Measurements from ENCODE around the gene CABLES2.

The CABLES2 gene

GRCh38 chr20:62422636-62423325 is 15.7 kb upstream of the CABLES2 start:
- TF ChIP-seq, protein P1, sequence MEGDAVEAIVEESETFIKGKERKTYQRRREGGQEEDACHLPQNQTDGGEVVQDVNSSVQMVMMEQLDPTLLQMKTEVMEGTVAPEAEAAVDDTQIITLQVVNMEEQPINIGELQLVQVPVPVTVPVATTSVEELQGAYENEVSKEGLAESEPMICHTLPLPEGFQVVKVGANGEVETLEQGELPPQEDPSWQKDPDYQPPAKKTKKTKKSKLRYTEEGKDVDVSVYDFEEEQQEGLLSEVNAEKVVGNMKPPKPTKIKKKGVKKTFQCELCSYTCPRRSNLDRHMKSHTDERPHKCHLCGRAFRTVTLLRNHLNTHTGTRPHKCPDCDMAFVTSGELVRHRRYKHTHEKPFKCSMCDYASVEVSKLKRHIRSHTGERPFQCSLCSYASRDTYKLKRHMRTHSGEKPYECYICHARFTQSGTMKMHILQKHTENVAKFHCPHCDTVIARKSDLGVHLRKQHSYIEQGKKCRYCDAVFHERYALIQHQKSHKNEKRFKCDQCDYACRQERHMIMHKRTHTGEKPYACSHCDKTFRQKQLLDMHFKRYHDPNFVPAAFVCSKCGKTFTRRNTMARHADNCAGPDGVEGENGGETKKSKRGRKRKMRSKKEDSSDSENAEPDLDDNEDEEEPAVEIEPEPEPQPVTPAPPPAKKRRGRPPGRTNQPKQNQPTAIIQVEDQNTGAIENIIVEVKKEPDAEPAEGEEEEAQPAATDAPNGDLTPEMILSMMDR (IDR thresholded peaks at IDR 0.05; ENCODE audit: control insufficient read depth, extremely low read depth, insufficient read depth), result no peak
- no peak for DNase-seq (ENCODE audit: low read depth)
- no peak overlapping the region for H3K4me3 ChIP-seq (ENCODE audit: low read depth, low read length)

- H3K4me3 ChIP-seq (ENCODE audit: low read depth, low read length), result no peak overlapping the region
- TF ChIP-seq, protein P1 (IDR thresholded peaks at IDR 0.05; ENCODE audit: control insufficient read depth, extremely low read depth, insufficient read depth), result no peak
Measured at GRCh38 chr20:62421716-62421990, 14.6 kb upstream of the CABLES2 start.

GRCh38 chr20:62420846-62421715 is 14.0 kb upstream of the CABLES2 start:
- no peak for DNase-seq (ENCODE audit: low read depth)
- no peak overlapping the region for H3K4me3 ChIP-seq (ENCODE audit: low read depth, low read length)
- TF ChIP-seq, protein P1 (IDR thresholded peaks at IDR 0.05; ENCODE audit: control insufficient read depth, extremely low read depth, insufficient read depth), result no peak

More at GRCh38 chr20:62421716-62421990, 14.6 kb upstream of the CABLES2 start:
- DNase-seq (ENCODE audit: low read depth), result no peak

GRCh38 chr20:62419759-62420158 is 12.7 kb upstream of the CABLES2 start:
- TF ChIP-seq, protein P1 (IDR thresholded peaks at IDR 0.05; ENCODE audit: control insufficient read depth, extremely low read depth, insufficient read depth), result no peak
- DNase-seq (ENCODE audit: low read depth), result no peak
- H3K4me3 ChIP-seq (ENCODE audit: low read depth, low read length), result no peak overlapping the region

GRCh38 chr20:62418709-62419487 is 11.8 kb upstream of the CABLES2 start:
- DNase-seq (ENCODE audit: low read depth), result no peak
- TF ChIP-seq, protein P1 (IDR thresholded peaks at IDR 0.05; ENCODE audit: control insufficient read depth, extremely low read depth, insufficient read depth), result no peak
- no peak overlapping the region for H3K4me3 ChIP-seq (ENCODE audit: low read depth, low read length)

DNA sequence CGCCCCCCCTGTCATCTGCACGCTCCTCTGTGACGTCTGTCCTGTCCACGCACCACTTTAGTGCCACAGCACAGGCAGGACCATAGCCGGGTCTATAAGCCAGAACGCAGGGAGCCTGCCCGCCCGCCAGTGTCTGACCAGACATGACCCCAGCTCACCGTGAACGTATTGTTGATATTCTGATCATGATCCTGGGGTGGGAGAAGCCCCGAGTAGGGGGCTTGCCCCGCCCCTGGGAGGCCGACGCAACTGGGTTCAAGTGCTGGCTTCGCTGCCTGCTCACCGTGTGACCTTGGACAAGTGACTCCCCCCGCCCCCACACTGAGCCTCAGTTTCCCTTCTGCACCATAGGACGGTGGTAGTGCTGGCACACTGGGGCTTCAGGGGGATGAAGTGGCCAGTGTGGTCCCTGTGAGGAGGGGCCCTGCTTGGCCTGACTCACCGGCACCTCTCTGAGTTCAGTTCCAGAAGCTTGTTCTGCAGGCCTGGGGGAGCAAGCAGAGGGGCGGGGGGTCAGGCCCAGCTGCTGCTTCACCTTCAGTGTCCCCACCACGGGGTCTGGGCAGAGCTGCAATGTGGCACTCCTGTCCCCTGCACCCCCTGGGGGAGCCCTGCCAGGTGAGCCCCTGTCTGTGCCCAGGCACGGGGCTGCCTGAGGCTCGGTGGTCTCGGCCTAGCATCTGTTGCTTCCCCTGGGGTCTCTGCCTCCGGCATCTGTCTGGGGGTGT is 11.1 kb upstream of the CABLES2 start:
- no peak for DNase-seq (ENCODE audit: low read depth)
- no peak overlapping the region for H3K4me3 ChIP-seq (ENCODE audit: low read depth, low read length)
- TF ChIP-seq, protein P1 (IDR thresholded peaks at IDR 0.05; ENCODE audit: control insufficient read depth, extremely low read depth, insufficient read depth), result no peak

All from LNCaP clone FGC (cell line).